ENCODE data around the gene LAIR2. TPM values are rescaled to one million over a fixed set of nuclear protein-coding genes. Genes with fewer than 3 reads are reported as not detected.
"Not testable (repeated sequence)": the region's sequence is repeated elsewhere in the genome, so short reads cannot be mapped to it uniquely, and the experiment has no call there.

Gene LAIR2
- total and polyA plus RNA-seq, 2 donors: not detected

- 73% methylated on average over 10 of the region's 10 CpGs for WGBS
- Histone ChIP-seq H3K27ac (ENCODE audit: low read depth) (no peak overlapping the region), H3K4me1 (ENCODE audit: insufficient read depth) (no peaks in the 10 kb centered on the region), H3K36me3 (ENCODE audit: insufficient read depth) (no peaks in the 10 kb centered on the region), H3K4me3 (ENCODE audit: low read depth, low read length) (no peak overlapping the region)
- DNase-seq (ENCODE audit: extremely low spot score): no peak
Observed at GRCh38 chr19:54493967-54494585, 8.6 kb upstream of the LAIR2 start.

GRCh38 chr19:54495284-54495683, 7.3 kb upstream of the LAIR2 start:
- not testable (repeated sequence) for DNase-seq (ENCODE audit: extremely low spot score); H3K4me1 ChIP-seq (ENCODE audit: insufficient read depth); H3K27ac ChIP-seq (ENCODE audit: low read depth); H3K4me3 ChIP-seq (ENCODE audit: low read depth, low read length); H3K36me3 ChIP-seq (ENCODE audit: insufficient read depth)
- 68% methylated on average over 5 of the region's 5 CpGs for WGBS

- DNase-seq (ENCODE audit: extremely low spot score); H3K36me3 ChIP-seq (ENCODE audit: insufficient read depth): not testable (repeated sequence)
- WGBS: 77% methylated on average over 9 of the region's 15 CpGs
Observed at GRCh38 chr19:54497747-54498450, 4.7 kb upstream of the LAIR2 start.

GRCh38 chr19:54498451-54498772, 4.2 kb upstream of the LAIR2 start:
- H3K4me3 ChIP-seq (ENCODE audit: low read depth, low read length); H3K27ac ChIP-seq (ENCODE audit: low read depth): not testable (repeated sequence)
- 79% methylated on average over 9 of the region's 9 CpGs for WGBS

More at GRCh38 chr19:54497747-54498450, 4.7 kb upstream of the LAIR2 start:
- not testable (repeated sequence) for H3K4me3 ChIP-seq (ENCODE audit: low read depth, low read length); H3K27ac ChIP-seq (ENCODE audit: low read depth); H3K4me1 ChIP-seq (ENCODE audit: insufficient read depth)

GRCh38 chr19:54505542-54505941, 2.9 kb downstream of the LAIR2 start:
- 78% methylated on average over 4 of the region's 4 CpGs for WGBS
- not testable (repeated sequence) for H3K27ac ChIP-seq (ENCODE audit: low read depth)

More at GRCh38 chr19:54498451-54498772, 4.2 kb upstream of the LAIR2 start:
- DNase-seq (ENCODE audit: extremely low spot score); H3K36me3 ChIP-seq (ENCODE audit: insufficient read depth); H3K4me1 ChIP-seq (ENCODE audit: insufficient read depth): not testable (repeated sequence)

GRCh38 chr19:54506079-54506478, 3.4 kb downstream of the LAIR2 start:
- WGBS: 71% methylated on average over 10 of the region's 10 CpGs
- Histone ChIP-seq H3K36me3 (ENCODE audit: insufficient read depth) (no peaks in the 10 kb centered on the region), H3K4me1 (ENCODE audit: insufficient read depth) (no peaks in the 10 kb centered on the region), H3K27ac (ENCODE audit: low read depth) (no peak overlapping the region), H3K4me3 (ENCODE audit: low read depth, low read length) (no peak overlapping the region)
- no peak for DNase-seq (ENCODE audit: extremely low spot score)

More at GRCh38 chr19:54505542-54505941, 2.9 kb downstream of the LAIR2 start:
- H3K4me3 ChIP-seq (ENCODE audit: low read depth, low read length); H3K4me1 ChIP-seq (ENCODE audit: insufficient read depth); H3K36me3 ChIP-seq (ENCODE audit: insufficient read depth); DNase-seq (ENCODE audit: extremely low spot score): not testable (repeated sequence)

GRCh38 chr19:54507038-54507717, 4.5 kb downstream of the LAIR2 start:
- not testable (repeated sequence) for DNase-seq (ENCODE audit: extremely low spot score); H3K36me3 ChIP-seq (ENCODE audit: insufficient read depth); H3K4me1 ChIP-seq (ENCODE audit: insufficient read depth); H3K27ac ChIP-seq (ENCODE audit: low read depth); H3K4me3 ChIP-seq (ENCODE audit: low read depth, low read length)
- 68% methylated on average over 11 of the region's 15 CpGs for WGBS

GRCh38 chr19:54507824-54508223, 5.2 kb downstream of the LAIR2 start:
- H3K27ac ChIP-seq (ENCODE audit: low read depth): no peak overlapping the region
- no peak for DNase-seq (ENCODE audit: extremely low spot score)
- no peak overlapping the region for H3K4me3 ChIP-seq (ENCODE audit: low read depth, low read length)
- 44% methylated on average over 12 of the region's 12 CpGs for WGBS
- no peaks in the 10 kb centered on the region for H3K4me1 ChIP-seq (ENCODE audit: insufficient read depth)
- H3K36me3 ChIP-seq (ENCODE audit: insufficient read depth): no peaks in the 10 kb centered on the region

- 69% methylated on average over 2 of the region's 3 CpGs for WGBS
- H3K36me3 ChIP-seq (ENCODE audit: insufficient read depth); H3K4me1 ChIP-seq (ENCODE audit: insufficient read depth); H3K4me3 ChIP-seq (ENCODE audit: low read depth, low read length); DNase-seq (ENCODE audit: extremely low spot score); H3K27ac ChIP-seq (ENCODE audit: low read depth): not testable (repeated sequence)
Observed at GRCh38 chr19:54508487-54508886, 5.9 kb downstream of the LAIR2 start.

- not testable (repeated sequence) for H3K4me1 ChIP-seq (ENCODE audit: insufficient read depth); DNase-seq (ENCODE audit: extremely low spot score); H3K4me3 ChIP-seq (ENCODE audit: low read depth, low read length); H3K36me3 ChIP-seq (ENCODE audit: insufficient read depth); H3K27ac ChIP-seq (ENCODE audit: low read depth)
- WGBS: 64% methylated on average over 9 of the region's 21 CpGs
Observed at GRCh38 chr19:54509200-54509940, 6.7 kb downstream of the LAIR2 start.

GRCh38 chr19:54515156-54515555, 12.5 kb downstream of the LAIR2 start:
- H3K4me1 ChIP-seq (ENCODE audit: insufficient read depth): no peaks in the 10 kb centered on the region
- H3K27ac ChIP-seq (ENCODE audit: low read depth): no peak overlapping the region
- no peaks in the 10 kb centered on the region for H3K36me3 ChIP-seq (ENCODE audit: insufficient read depth)
- 50% methylated on average over 3 of the region's 3 CpGs for WGBS
- DNase-seq (ENCODE audit: extremely low spot score): no peak
- H3K4me3 ChIP-seq (ENCODE audit: low read depth, low read length): no peak overlapping the region

- Histone ChIP-seq H3K4me3 (ENCODE audit: low read depth, low read length) (no peak overlapping the region), H3K36me3 (ENCODE audit: insufficient read depth) (no peaks in the 10 kb centered on the region), H3K27ac (ENCODE audit: low read depth) (no peak overlapping the region), H3K4me1 (ENCODE audit: insufficient read depth) (no peaks in the 10 kb centered on the region)
- no peak for DNase-seq (ENCODE audit: extremely low spot score)
- WGBS: under 1% methylated on average over 4 of the region's 4 CpGs
Observed at GRCh38 chr19:54517483-54517882, 14.9 kb downstream of the LAIR2 start.

GRCh38 chr19:54518844-54519243, 16.2 kb downstream of the LAIR2 start:
- DNase-seq (ENCODE audit: extremely low spot score): no peak
- H3K36me3 ChIP-seq (ENCODE audit: insufficient read depth): no peaks in the 10 kb centered on the region
- H3K4me3 ChIP-seq (ENCODE audit: low read depth, low read length): no peak overlapping the region
- WGBS: 61% methylated on average over 5 of the region's 5 CpGs
- H3K4me1 ChIP-seq (ENCODE audit: insufficient read depth): no peaks in the 10 kb centered on the region
- no peak overlapping the region for H3K27ac ChIP-seq (ENCODE audit: low read depth)

Measured in urinary bladder (tissue), 4 donors.